ENCODE measurements around the gene ANKRD34A. TPM values are rescaled to one million over a fixed set of nuclear protein-coding genes. Genes with fewer than 3 reads are reported as not detected.

The ANKRD34A gene
- total RNA-seq, 1 experiment from 2014 or later: 1.1 TPM

- intact Hi-C loops (cut with micrococcal nuclease): loop anchor here (10.0 kb wide), 1 partner anchor 55 kb away; no protein-coding TSS in a partner anchor
- no peaks in the 10 kb centered on the region for H3K4me1 ChIP-seq (ENCODE audit: control insufficient read depth in 1 of 2, insufficient read depth in 2 of 2, low read length in 2 of 2)
- ATAC-seq (no peak), DNase-seq (ENCODE audit: low read depth, low spot score) (no peak)
- no peak overlapping the region for H3K9ac ChIP-seq (ENCODE audit: low read length)
- H3K9me2 ChIP-seq (ENCODE audit: insufficient read depth): no peaks in the 10 kb centered on the region
- H2AFZ ChIP-seq (ENCODE audit: low read depth, low read length, poor library complexity, severe bottlenecking): no peak overlapping the region
- CTCF ChIA-PET: no interaction called here
- BruUV-seq (replicated peaks): no TSS peak
- no peaks in the 10 kb centered on the region for H3K79me2 ChIP-seq (ENCODE audit: insufficient read depth, low read length)
- H3K27me3 ChIP-seq (ENCODE audit: insufficient read depth, low read length): no peaks in the 10 kb centered on the region
- no peaks in the 10 kb centered on the region for H3K36me3 ChIP-seq (ENCODE audit: control insufficient read depth in 1 of 2, insufficient read depth in 2 of 2, low read length in 2 of 2)
- no peak overlapping the region for H3K4me2 ChIP-seq (ENCODE audit: low read length)
- TF ChIP-seq ZFX (IDR thresholded peaks at IDR 0.05): no peak
- no peak for TF ChIP-seq POLR2A (IDR thresholded peaks at IDR 0.05; ENCODE audit: borderline replicate concordance, extremely low read depth, insufficient read depth, insufficient read length)
- TF ChIP-seq CTCF (IDR thresholded peaks at IDR 0.05 in 2 of 3, conservative IDR thresholded peaks at IDR 0.05 in 1 of 3; ENCODE audit: borderline replicate concordance in 1 of 3, insufficient read depth in 1 of 3, low read depth in 2 of 3, low read length in 2 of 3): no peak
- RAD21 ChIA-PET (ENCODE audit: low non-redundant PET in 1 of 2, low total read pairs in 2 of 2, uncharacterized antibody in 2 of 2, unreplicated experiment in 2 of 2): no interaction called here
- no peaks in the 10 kb centered on the region for H3K9me3 ChIP-seq (ENCODE audit: control insufficient read depth in 1 of 2, insufficient read depth in 1 of 2, low read depth in 1 of 2, low read length in 2 of 2)
- no peaks in the 10 kb centered on the region for H4K20me1 ChIP-seq (ENCODE audit: insufficient read depth)
- no peak overlapping the region for H3K27ac ChIP-seq (ENCODE audit: low read depth, low read length)
- POLR2A ChIA-PET: no interaction called here
- no peak overlapping the region for H3K4me3 ChIP-seq (replicated peaks in 1 of 2; ENCODE audit: low read depth in 1 of 2, low read length in 2 of 2)
Observed at GRCh38 chr1:145999321-146000024, 35.1 kb upstream of the ANKRD34A start.

- no TSS peak for BruUV-seq (replicated peaks)
- ChIA-PET POLR2A (interaction anchor here (1.4 kb wide), 1 partner anchor 10 kb away, joined by 3 read pairs; no protein-coding TSS in a partner anchor), RAD21 (ENCODE audit: low non-redundant PET in 1 of 2, low total read pairs in 2 of 2, uncharacterized antibody in 2 of 2, unreplicated experiment in 2 of 2) (no interaction called here), CTCF (interaction anchor here (0.9 kb wide), 1 partner anchor 9 kb away, joined by 4 read pairs; no protein-coding TSS in a partner anchor)
- TF ChIP-seq ZNF274 (IDR thresholded peaks at IDR 0.05; ENCODE audit: low read depth, low read length) (no peak), ZFX (IDR thresholded peaks at IDR 0.05) (no peak), CTCF (IDR thresholded peaks at IDR 0.05 in 2 of 3, conservative IDR thresholded peaks at IDR 0.05 in 1 of 3; ENCODE audit: borderline replicate concordance in 1 of 3, insufficient read depth in 1 of 3, low read depth in 2 of 3, low read length in 2 of 3) (no peak), SIN3A (IDR thresholded peaks at IDR 0.05; ENCODE audit: low read depth) (no peak), EZH2phosphoT487 (IDR thresholded peaks at IDR 0.05; ENCODE audit: borderline replicate concordance) (no peak), CBX3 (IDR thresholded peaks at IDR 0.05; ENCODE audit: low read depth) (no peak), POLR2A (IDR thresholded peaks at IDR 0.05; ENCODE audit: borderline replicate concordance, extremely low read depth, insufficient read depth, insufficient read length) (no peak), POLR2AphosphoS5 (IDR thresholded peaks at IDR 0.05; ENCODE audit: low read depth, low read length) (no peak), EZH2 (IDR thresholded peaks at IDR 0.05) (no peak), CEBPB (IDR thresholded peaks at IDR 0.05; ENCODE audit: low read depth) (no peak), TCF7L2 (IDR thresholded peaks at IDR 0.05; ENCODE audit: borderline replicate concordance, extremely low read depth, insufficient read depth, insufficient read length) (no peak), ELF1 (IDR thresholded peaks at IDR 0.05; ENCODE audit: borderline replicate concordance, low read depth) (no peak)
- H3K9me3 ChIP-seq (ENCODE audit: control insufficient read depth in 1 of 2, insufficient read depth in 1 of 2, low read depth in 1 of 2, low read length in 2 of 2): no peaks in the 10 kb centered on the region
- H3K4me3 ChIP-seq (replicated peaks in 1 of 2; ENCODE audit: low read depth in 1 of 2, low read length in 2 of 2): no peak overlapping the region
- no peaks in the 10 kb centered on the region for H3K36me3 ChIP-seq (ENCODE audit: control insufficient read depth in 1 of 2, insufficient read depth in 2 of 2, low read length in 2 of 2)
- intact Hi-C loops (cut with micrococcal nuclease): no loop called here
- no peaks in the 10 kb centered on the region for H3K27me3 ChIP-seq (ENCODE audit: insufficient read depth, low read length)
- H3K9me2 ChIP-seq (ENCODE audit: insufficient read depth): no peaks in the 10 kb centered on the region
- DNase-seq (ENCODE audit: low read depth, low spot score) (no peak), ATAC-seq (no peak)
- H3K27ac ChIP-seq (ENCODE audit: low read depth, low read length): no peak overlapping the region
- no peak overlapping the region for H2AFZ ChIP-seq (ENCODE audit: low read depth, low read length, poor library complexity, severe bottlenecking)
- H3K79me2 ChIP-seq (ENCODE audit: insufficient read depth, low read length): no peaks in the 10 kb centered on the region
- H3K4me2 ChIP-seq (ENCODE audit: low read length): no peak overlapping the region
- no peaks in the 10 kb centered on the region for H4K20me1 ChIP-seq (ENCODE audit: insufficient read depth)
- H3K9ac ChIP-seq (ENCODE audit: low read length): no peak overlapping the region
- no peaks in the 10 kb centered on the region for H3K4me1 ChIP-seq (ENCODE audit: control insufficient read depth in 1 of 2, insufficient read depth in 2 of 2, low read length in 2 of 2)
Observed at GRCh38 chr1:145997718-145998023, 33.3 kb upstream of the ANKRD34A start.

Data from HCT116 (cell line).